GF-D8 (cell line): ENCODE measurements around the gene PCYT1A.
"Not testable (repeated sequence)": the region's sequence is repeated elsewhere in the genome, so short reads cannot be mapped to it uniquely, and the experiment has no call there.

Experiments used
- DNase-seq: peaks from one replicate; lab custom pipeline; 2025; lab: John Stamatoyannopoulos, UW

The PCYT1A gene

DNA sequence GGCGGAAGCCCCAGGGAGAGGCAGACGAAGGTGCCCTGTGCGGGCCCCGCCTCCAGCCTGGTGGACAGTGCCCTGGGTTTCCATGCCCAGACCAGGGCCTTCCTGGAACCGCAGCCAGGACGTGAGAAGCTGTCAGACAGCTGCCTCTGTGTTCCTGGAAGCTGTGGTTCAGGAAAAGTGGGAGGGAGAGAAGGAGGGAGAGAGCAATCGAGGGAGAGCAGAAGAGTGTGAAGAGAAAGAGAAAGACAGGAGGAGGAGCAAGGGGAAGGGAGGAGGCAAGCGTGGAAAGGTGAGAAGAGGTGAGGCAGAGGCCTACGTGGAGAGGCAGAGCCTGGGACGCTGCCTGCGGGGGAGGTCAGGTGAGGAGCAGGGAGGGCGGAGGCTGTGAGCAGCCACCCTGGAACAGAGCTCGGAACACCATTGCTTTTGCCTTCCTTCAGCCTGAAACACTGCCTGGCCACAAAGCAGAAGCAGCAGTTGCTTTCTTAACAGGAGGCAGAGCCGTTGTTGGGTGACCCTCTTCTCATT is 94.9 kb downstream of the PCYT1A start:
- peak; percentile 52 for DNase-seq

GRCh38 chr3:196192036-196192523 is 95.4 kb downstream of the PCYT1A start:
- DNase-seq, result peak; percentile 55

- no peak for DNase-seq
Measured at GRCh38 chr3:196189566-196190347, 97.8 kb downstream of the PCYT1A start.

GRCh38 chr3:196186651-196187573 is 100.6 kb downstream of the PCYT1A start:
- DNase-seq, result no peak

DNA sequence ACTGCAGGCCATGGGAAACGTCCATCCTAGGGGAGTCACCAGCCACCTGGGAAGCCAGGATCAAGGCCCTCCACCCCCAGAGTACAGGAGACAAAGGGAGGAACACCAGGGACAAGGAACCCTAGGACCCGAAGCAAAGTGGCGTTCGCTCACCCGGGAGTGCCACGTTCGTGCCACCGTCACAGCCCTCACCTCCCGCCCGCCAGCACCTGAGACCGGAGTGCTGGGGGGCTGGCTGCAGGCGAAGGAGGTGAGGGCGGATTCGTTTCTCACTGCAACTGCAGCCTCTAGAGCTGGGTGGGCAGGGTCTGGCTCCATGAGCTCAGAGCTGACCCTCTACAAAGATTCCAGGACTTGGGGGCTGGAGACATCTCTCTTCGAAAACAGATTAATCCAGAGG is 102.6 kb downstream of the PCYT1A start:
- DNase-seq, result no peak

DNA sequence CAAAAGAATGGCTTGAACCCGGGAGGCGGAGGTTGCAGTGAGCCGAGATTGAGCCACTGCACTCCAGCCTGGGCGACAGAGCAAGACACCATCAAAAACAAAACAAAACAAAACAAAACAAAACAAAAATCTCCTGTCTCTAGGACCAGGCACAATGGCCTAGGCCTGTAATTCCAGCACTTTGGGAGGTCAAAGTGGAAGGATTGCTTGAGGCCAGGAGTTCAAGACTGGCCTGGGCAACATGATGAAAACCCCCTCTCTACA is 103.4 kb downstream of the PCYT1A start:
- not testable (repeated sequence) for DNase-seq

DNA sequence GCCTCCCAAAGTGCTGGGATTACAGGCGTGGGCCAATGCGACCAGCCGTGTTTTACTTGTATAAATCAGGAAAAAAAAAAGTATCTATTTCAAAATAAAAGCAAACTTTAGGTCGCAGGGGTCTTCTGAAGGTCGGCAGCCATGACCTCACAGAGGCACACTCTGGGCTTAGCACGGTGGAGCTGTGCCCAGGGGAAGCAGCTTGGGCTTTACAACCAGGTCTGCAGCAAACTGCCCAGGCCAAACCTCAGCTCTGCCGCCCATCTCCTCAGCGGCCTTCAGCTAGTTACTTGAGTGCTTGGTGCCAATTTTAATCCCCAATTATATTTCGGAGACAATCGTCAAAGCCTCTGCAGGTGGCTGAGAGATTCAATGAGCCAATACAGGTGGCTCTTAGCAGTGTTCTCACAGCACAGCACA is 106.4 kb downstream of the PCYT1A start:
- no peak for DNase-seq

GRCh38 chr3:196180346-196180745 is 107.2 kb downstream of the PCYT1A start:
- DNase-seq, result no peak
